VCaP (cell line): ENCODE results near the gene PRSS56.

Source experiments
- H3K27ac ChIP-seq: fragments of 450-650 bp; 2 replicates; pipeline ENCODE4 v1.5.1; 2017
- CTCF ChIP-seq: fragments of 450-650 bp; conservative IDR thresholded peaks from 2 replicates; pipeline ENCODE4 v1.5.1; 2017; ENCODE audit warnings: mild to moderate bottlenecking, moderate library complexity

PRSS56 gene

GRCh38 chr2:232542715-232543467, 22.7 kb downstream of the PRSS56 start:
- no peak overlapping the region for H3K27ac ChIP-seq
- no peak for TF ChIP-seq CTCF

- no peak overlapping the region for H3K27ac ChIP-seq
- TF ChIP-seq CTCF = no peak
Measured at GRCh38 chr2:232543491-232543890, 23.3 kb downstream of the PRSS56 start.

- no peak for TF ChIP-seq CTCF
- no peak overlapping the region for H3K27ac ChIP-seq
Measured at GRCh38 chr2:232543928-232544631, 23.9 kb downstream of the PRSS56 start.

- H3K27ac ChIP-seq = no peak overlapping the region
- no peak for TF ChIP-seq CTCF
Measured at GRCh38 chr2:232544674-232545073, 24.5 kb downstream of the PRSS56 start.

GRCh38 chr2:232545511-232546375, 25.6 kb downstream of the PRSS56 start:
- TF ChIP-seq CTCF = no peak
- H3K27ac ChIP-seq = no peak overlapping the region

- H3K27ac ChIP-seq = no peak overlapping the region
- no peak for TF ChIP-seq CTCF
Measured at GRCh38 chr2:232547991-232548390, 27.8 kb downstream of the PRSS56 start.
